Adrenal gland (tissue), 12 donors: ENCODE results near the gene NTRK1. TPM values are rescaled to one million over a fixed set of nuclear protein-coding genes. Genes with fewer than 3 reads are reported as not detected.

Experiments used
- DNase-seq, 7 donors: peaks; one replicate each; pipeline ENCODE4 v3.0.0-alpha.2; 2019 to 2020
- H3K27ac ChIP-seq, 5 donors: fragments of 200-600 bp; sonication (generic) in 4 of 5; 1 replicate in 3 of 5; 2 replicates in 2 of 5; pipeline versions ENCODE4 v1.5.1 to v1.8.0; 2016 to 2020; ENCODE audit warnings: mild to moderate bottlenecking in 1 of 5
- H3K27me3 ChIP-seq: fragments of 200-600 bp; 2 replicates; pipeline ENCODE4 v1.8.0; 2021
- H3K36me3 ChIP-seq, 2 donors: fragments of 200-600 bp; replicated peaks in 1 of 2; 1 replicate in 1 of 2; 2 replicates in 1 of 2; pipeline versions ENCODE4 v1.5.1 to v1.8.0; 2018 to 2022
- H3K4me1 ChIP-seq, 2 donors: fragments of 200-600 bp; replicated peaks in 1 of 2; 1 replicate in 1 of 2; 2 replicates in 1 of 2; pipeline versions ENCODE4 v1.5.1 to v1.8.0; 2018 to 2021
- H3K4me3 ChIP-seq, 4 donors: fragments of 200-600 bp; sonication (generic) in 3 of 4; one replicate each; pipeline ENCODE4 v1.5.1; 2016 to 2018
- H3K9me3 ChIP-seq, 3 donors: fragments of 200-600 bp; sonication (generic) in 1 of 3; replicated peaks in 1 of 3; 1 replicate in 2 of 3; 2 replicates in 1 of 3; pipeline versions ENCODE4 v1.5.1 to v1.8.0; 2016 to 2021
- POLR2A ChIP-seq, 2 donors: fragments of 450-650 bp; IDR thresholded peaks; one replicate each; pipeline ENCODE4 v1.6.1; 2017; ENCODE audit warnings: antibody characterized with exemption in 2 of 2, mild to moderate bottlenecking in 2 of 2, moderate library complexity in 1 of 2
- whole genome bisulfite sequencing, 4 donors: extraction: QIAGEN DNeasy Blood & Tissue Kit in 2 of 4; methylation state at CpG; one replicate each; pipeline versions ENCODE4 v1.1.5 to v1.1.7; 2013 to 2017; 5-methylcytosine and 5-hydroxymethylcytosine counted together
- intact Hi-C, 2 donors: fragments of 100-400 bp; cut with DNase I; formaldehyde crosslinking; loops; one replicate each; pipeline versions ENCODE4 v1.14.1 to v1.15.0; 2022 to 2023
- polyA plus RNA-seq, 3 donors: library from polyadenylated mRNA; stranded (reverse); fragments of 200-250 nt in 2 of 3; fragments of 350-450 nt in 1 of 3; fragmentation: Illumina TruSeq in 1 of 3; extraction: RNeasy Lipid Tissue Mini Kit (QIAGEN cat#74804) in 1 of 3; gene quantifications; one replicate each; pipeline ENCODE4 v1.2.3, GENCODE V29; 2013 to 2014
- total RNA-seq, 9 donors: library from RNA; depleted of rRNA in 4 of 9; stranded (reverse); fragments of >200 nt in 4 of 9; fragments of 120-200 nt in 1 of 9; fragmentation: NEBNext Ultra II Directional in 1 of 9; extraction: Animal tissue kit (Norgen Biotek cat#: 25700) in 1 of 9; gene quantifications; one replicate each; pipeline versions ENCODE4 v1.1.0 to v1.2.4, GENCODE V29; 2013 to 2023
- TF ChIP-seq, protein P1 (sequence below), 6 experiments: fragments of 450-650 bp in 4 of 6; fragments of 200-600 bp in 2 of 6; sonication (generic) in 1 of 6; IDR thresholded peaks; 1 replicate in 5 of 6; 2 replicates in 1 of 6; pipeline versions ENCODE4 v1.5.1 to v1.8.0; 2016 to 2021; ENCODE audit warnings: antibody characterized with exemption in 6 of 6, mild to moderate bottlenecking in 2 of 6, moderate library complexity in 1 of 6
- donor health status: healthy with polysubstance abuse.
- donor health status: Bipolar disorder and iron deficiency.
- donor health status: DM: yes; HTN: yes; CAD: no.
- donor health status: DM: no; HTN: no; CAD: no.
- donor health status: DM: no; HTN: no; CAD: no.
- donor health status: DM: yes; HTN: yes; CAD: no.

Gene NTRK1
- total and polyA plus RNA-seq, 12 donors, result 0.26 to 22.6 (median 5.7) TPM; not detected in 1

DNA sequence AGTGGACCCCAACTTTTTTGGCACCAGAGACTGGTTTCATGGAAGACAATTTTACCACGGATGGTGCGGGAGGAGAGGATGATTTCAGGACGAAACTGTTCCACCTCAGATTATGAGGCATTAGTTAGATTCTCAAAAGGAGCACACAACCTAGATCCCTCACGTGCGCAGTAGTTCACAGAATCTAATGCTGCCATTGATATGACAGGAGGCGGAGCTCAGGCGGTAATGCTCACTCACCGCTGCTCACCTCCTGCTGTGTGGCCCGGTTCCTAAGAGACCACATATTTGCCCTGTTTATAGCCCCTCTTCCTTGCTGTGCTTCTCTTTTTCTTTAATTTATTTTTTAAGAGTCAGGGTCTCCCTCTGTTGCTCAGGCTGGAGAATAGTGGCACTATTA, 4.6 kb downstream of the NTRK1 start:
- Histone ChIP-seq H3K27me3 (peaks cover 16% of the 10 kb centered on the region), H3K9me3 (no peaks in the 10 kb centered on the region), H3K4me1 (peaks cover 0 to 9% of the 10 kb centered on the region in 2 donors), H3K36me3 (no peaks in the 10 kb centered on the region), H3K4me3 (no peak overlapping the region), H3K27ac (no peak overlapping the region)
- no peak for DNase-seq
- intact Hi-C loops, result loop anchor here (10.0 kb wide), 2 partner anchors 140 to 170 kb away; partner anchors contain the start of genes ISG20L2 (in 1 of the 2) and METTL25B (in 1 of the 2)
- 81 to 91% (median 87%) methylated on average over 9 of the region's 9 CpGs for WGBS, 4 donors
- TF ChIP-seq, protein P1, sequence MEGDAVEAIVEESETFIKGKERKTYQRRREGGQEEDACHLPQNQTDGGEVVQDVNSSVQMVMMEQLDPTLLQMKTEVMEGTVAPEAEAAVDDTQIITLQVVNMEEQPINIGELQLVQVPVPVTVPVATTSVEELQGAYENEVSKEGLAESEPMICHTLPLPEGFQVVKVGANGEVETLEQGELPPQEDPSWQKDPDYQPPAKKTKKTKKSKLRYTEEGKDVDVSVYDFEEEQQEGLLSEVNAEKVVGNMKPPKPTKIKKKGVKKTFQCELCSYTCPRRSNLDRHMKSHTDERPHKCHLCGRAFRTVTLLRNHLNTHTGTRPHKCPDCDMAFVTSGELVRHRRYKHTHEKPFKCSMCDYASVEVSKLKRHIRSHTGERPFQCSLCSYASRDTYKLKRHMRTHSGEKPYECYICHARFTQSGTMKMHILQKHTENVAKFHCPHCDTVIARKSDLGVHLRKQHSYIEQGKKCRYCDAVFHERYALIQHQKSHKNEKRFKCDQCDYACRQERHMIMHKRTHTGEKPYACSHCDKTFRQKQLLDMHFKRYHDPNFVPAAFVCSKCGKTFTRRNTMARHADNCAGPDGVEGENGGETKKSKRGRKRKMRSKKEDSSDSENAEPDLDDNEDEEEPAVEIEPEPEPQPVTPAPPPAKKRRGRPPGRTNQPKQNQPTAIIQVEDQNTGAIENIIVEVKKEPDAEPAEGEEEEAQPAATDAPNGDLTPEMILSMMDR (IDR thresholded peaks at IDR 0.05), result no peak
- TF ChIP-seq POLR2A (IDR thresholded peaks at IDR 0.05), result no peak

DNA sequence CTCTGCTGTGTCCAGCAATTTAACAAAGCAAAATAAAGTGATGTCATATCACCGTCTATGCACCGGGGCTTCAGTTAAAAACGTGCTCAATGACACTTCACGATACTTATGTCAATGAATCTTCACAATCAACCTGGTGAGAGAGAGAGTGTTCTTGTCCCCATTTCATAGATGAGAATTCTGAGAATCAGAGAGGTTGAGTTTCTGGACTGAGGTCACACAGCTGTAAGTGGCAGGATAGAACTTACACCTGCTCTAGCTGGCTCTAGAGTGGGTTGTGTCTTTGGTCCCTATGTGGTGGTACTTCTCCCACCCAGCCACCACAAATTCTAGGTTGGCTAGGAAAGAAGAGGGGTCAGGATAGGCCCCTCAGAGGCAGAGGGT, 5.2 kb downstream of the NTRK1 start:
- Histone ChIP-seq H3K27ac (no peak overlapping the region), H3K27me3 (peaks cover 11% of the 10 kb centered on the region), H3K4me1 (peaks cover 0 to 3% of the 10 kb centered on the region in 2 donors), H3K9me3 (no peaks in the 10 kb centered on the region), H3K4me3 (no peak overlapping the region), H3K36me3 (no peaks in the 10 kb centered on the region)
- TF ChIP-seq, protein P1 (IDR thresholded peaks at IDR 0.05), result no peak
- no peak for TF ChIP-seq POLR2A (IDR thresholded peaks at IDR 0.05)
- DNase-seq, result no peak
- intact Hi-C loops, result loop anchor here (10.0 kb wide), 2 partner anchors 141 to 171 kb away; partner anchors contain the start of genes ISG20L2 (in 1 of the 2) and METTL25B (in 1 of the 2)
- 70 to 80% (median 78%) methylated on average over 4 of the region's 4 CpGs for WGBS, 4 donors

DNA sequence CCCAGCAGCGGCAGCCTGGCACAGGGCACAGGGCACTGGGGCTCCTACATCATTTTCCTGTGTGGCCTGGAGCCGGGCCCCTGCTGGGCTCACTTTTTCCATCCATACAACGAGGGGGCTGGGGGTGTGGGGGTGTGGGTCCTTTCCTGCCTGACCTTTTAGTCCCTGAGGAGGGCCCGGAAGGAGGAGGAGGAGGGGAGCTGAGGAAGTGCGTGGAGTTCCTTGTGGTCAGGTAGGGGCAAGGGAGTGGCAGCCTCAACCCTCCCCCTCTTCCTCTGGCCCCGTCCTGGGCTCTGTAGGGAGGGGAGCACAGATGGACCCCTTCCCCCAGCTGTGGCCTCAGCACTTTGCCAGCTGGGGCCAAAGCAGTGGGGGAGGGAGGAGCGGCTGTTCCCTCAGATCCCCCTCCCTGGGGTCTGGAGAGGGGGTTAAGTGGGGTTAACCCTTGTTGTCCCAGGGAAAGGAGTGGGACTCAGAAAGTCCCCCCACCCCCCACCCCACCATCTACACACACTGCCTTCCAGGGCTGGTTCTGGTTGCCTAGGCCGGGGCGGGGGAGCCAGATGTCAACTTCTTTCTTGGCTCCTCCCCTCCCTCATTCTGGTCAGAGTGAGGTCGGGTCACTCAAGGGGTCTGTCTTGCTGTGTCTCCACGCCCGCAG, 5.7 kb downstream of the NTRK1 start:
- no peak for TF ChIP-seq POLR2A (IDR thresholded peaks at IDR 0.05)
- TF ChIP-seq, protein P1 (IDR thresholded peaks at IDR 0.05), result no peak
- peaks cover 6% of the 10 kb centered on the region for H3K27me3 ChIP-seq
- H3K4me3 ChIP-seq, result no peak overlapping the region
- no peaks in the 10 kb centered on the region for H3K4me1 ChIP-seq
- H3K36me3 ChIP-seq, result no peaks in the 10 kb centered on the region
- intact Hi-C loops, result loop anchor here (10.0 kb wide), 2 partner anchors 142 to 172 kb away; partner anchors contain the start of genes ISG20L2 (in 1 of the 2) and METTL25B (in 1 of the 2)
- H3K9me3 ChIP-seq, result no peaks in the 10 kb centered on the region
- H3K27ac ChIP-seq, result no peak overlapping the region
- WGBS, 4 donors, result 55 to 62% (median 58%) methylated on average over 8 to 12 of the region's 12 CpGs
- no peak for DNase-seq

DNA sequence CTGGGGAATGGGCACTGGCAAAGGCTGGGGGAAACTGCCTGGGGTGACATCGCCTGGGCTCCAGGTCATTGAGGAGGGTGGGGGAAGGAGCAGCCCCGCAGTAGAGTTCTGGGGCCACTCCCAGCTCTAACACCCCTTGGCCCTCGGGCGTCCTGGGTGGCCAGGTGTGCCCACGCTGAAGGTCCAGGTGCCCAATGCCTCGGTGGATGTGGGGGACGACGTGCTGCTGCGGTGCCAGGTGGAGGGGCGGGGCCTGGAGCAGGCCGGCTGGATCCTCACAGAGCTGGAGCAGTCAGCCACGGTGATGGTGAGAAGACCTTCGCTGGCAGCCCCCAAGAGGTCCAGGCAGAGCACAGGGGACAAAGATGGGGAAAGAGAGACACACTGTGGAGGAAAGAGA, 7.7 kb downstream of the NTRK1 start:
- H3K36me3 ChIP-seq, result no peaks in the 10 kb centered on the region
- H3K4me1 ChIP-seq, result no peaks in the 10 kb centered on the region
- no peak for DNase-seq
- TF ChIP-seq POLR2A (IDR thresholded peaks at IDR 0.05), result no peak
- TF ChIP-seq, protein P1 (IDR thresholded peaks at IDR 0.05), result no peak
- 62 to 78% (median 77%) methylated on average over 12 to 13 of the region's 13 CpGs for WGBS, 4 donors
- no peak overlapping the region for H3K27ac ChIP-seq
- no peaks in the 10 kb centered on the region for H3K27me3 ChIP-seq
- intact Hi-C loops, result loop anchor here (10.0 kb wide), 2 partner anchors 144 to 174 kb away; partner anchors contain the start of genes ISG20L2 (in 1 of the 2) and METTL25B (in 1 of the 2)
- H3K4me3 ChIP-seq, result no peak overlapping the region
- no peaks in the 10 kb centered on the region for H3K9me3 ChIP-seq
